ENCODE results near the gene ACP4. TPM values are rescaled to one million over a fixed set of nuclear protein-coding genes. Genes with fewer than 3 reads are reported as not detected.
A peak's percentile ranks its signal among the peaks of the same experiment; 100 is the strongest.

ACP4 gene
- total RNA-seq, 1 experiment from 2014 or later, result not detected

GRCh38 chr19:50794876-50795663 lies 4.9 kb downstream of the ACP4 start:
- Mint-ChIP-seq H3K36me3 (ENCODE audit: insufficient read depth, unreplicated experiment) (peaks cover 51% of the 10 kb centered on the region), H3K27me3 (ENCODE audit: insufficient read depth, unreplicated experiment) (no peaks in the 10 kb centered on the region), H3K4me3 (ENCODE audit: unreplicated experiment) (no peak overlapping the region), H3K4me1 (ENCODE audit: insufficient read depth, unreplicated experiment) (peaks cover 2% of the 10 kb centered on the region), H3K9me3 (ENCODE audit: unreplicated experiment) (no peaks in the 10 kb centered on the region), H3K27ac (ENCODE audit: low read depth, unreplicated experiment) (no peak overlapping the region)
- no TSS peak for BruUV-seq (replicated peaks)
- peak; percentile 7 for TF ChIP-seq CTCF (IDR thresholded peaks at IDR 0.05; ENCODE audit: unreplicated experiment)
- ChIA-PET POLR2A (interaction anchor here (0.8 to 5.1 kb wide), 3 partner anchors 9 to 419 kb away, joined by 3 to 33 read pairs (median 4); partner anchors contain the start of gene NR1H2), CTCF (interaction anchor here (1.3 to 2.4 kb wide), 3 partner anchors 12 to 183 kb away, joined by 4 to 14 read pairs (median 5); no protein-coding TSS in a partner anchor)
- peak; percentile 39 for DNase-seq (ENCODE audit: unreplicated experiment)
- intact Hi-C loops (cut with micrococcal nuclease), result loop anchor here (1.0 kb wide), 1 partner anchor 127 kb away; no protein-coding TSS in a partner anchor

DNA sequence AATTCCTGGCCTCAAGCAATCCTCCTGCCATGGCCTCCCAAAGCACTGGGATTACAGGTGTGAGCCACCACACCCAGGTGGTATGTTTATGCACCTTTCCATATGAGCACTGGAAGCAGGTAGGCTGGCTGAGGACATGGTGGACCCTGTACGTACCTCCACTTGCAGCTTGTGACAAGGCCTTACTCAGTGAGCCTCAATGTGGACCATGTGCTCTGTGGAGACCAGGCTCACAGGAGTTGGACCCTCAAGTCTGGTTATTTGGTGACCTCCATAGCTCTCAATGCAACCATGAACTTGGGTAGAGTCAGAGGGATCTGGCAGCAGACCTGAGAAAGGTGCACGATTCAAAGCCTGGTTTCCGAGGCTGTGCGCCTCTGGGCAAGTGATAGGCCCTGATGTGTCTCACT lies 5.5 kb downstream of the ACP4 start:
- no peak for TF ChIP-seq CTCF (IDR thresholded peaks at IDR 0.05; ENCODE audit: unreplicated experiment)

DNA sequence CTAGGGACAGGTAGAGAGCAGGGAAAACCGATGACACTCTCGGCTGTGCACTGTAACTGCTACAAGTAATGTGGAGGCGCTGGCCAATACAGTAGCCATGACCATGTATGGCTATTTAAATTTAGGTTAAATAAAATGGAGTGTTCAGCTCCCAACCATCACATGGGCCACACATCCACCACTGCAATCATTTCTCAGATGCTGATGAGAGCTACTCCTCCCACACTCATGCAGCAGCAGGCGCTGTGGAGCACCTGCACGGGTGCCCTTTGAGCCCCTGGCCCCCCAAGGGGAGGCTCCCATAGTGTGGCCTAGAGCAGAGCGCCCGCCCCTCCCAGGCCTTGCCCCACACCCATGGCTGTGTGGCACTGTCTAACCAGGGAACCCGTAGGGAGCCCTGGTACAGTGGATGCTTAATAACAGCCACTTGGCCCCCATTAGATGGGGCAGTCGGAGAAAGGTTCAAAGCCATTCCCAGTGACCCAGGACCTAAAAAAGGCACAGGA lies 6.0 kb downstream of the ACP4 start:
- POLR2A ChIA-PET, result interaction anchor here (0.6 to 5.1 kb wide), 2 partner anchors 7 to 136 kb away, joined by 3 to 33 read pairs; no protein-coding TSS in a partner anchor
- no peak for DNase-seq (ENCODE audit: unreplicated experiment)
- Mint-ChIP-seq H3K4me1 (ENCODE audit: insufficient read depth, unreplicated experiment) (peaks cover 5% of the 10 kb centered on the region), H3K36me3 (ENCODE audit: insufficient read depth, unreplicated experiment) (peaks cover 62% of the 10 kb centered on the region), H3K27ac (ENCODE audit: low read depth, unreplicated experiment) (no peak overlapping the region), H3K9me3 (ENCODE audit: unreplicated experiment) (no peaks in the 10 kb centered on the region), H3K27me3 (ENCODE audit: insufficient read depth, unreplicated experiment) (no peaks in the 10 kb centered on the region), H3K4me3 (ENCODE audit: unreplicated experiment) (no peak overlapping the region)
- no TSS peak for BruUV-seq (replicated peaks)
- intact Hi-C loops (cut with micrococcal nuclease), result no loop called here
- CTCF ChIA-PET, result interaction anchor here (0.7 to 2.4 kb wide), 2 partner anchors 126 to 558 kb away, joined by 3 to 14 read pairs; no protein-coding TSS in a partner anchor
- no peak for TF ChIP-seq CTCF (IDR thresholded peaks at IDR 0.05; ENCODE audit: unreplicated experiment)

More for the DNA sequence above, 5.5 kb downstream of the ACP4 start:
- no TSS peak for BruUV-seq (replicated peaks)
- Mint-ChIP-seq H3K9me3 (ENCODE audit: unreplicated experiment) (no peaks in the 10 kb centered on the region), H3K4me1 (ENCODE audit: insufficient read depth, unreplicated experiment) (peaks cover 5% of the 10 kb centered on the region), H3K27ac (ENCODE audit: low read depth, unreplicated experiment) (no peak overlapping the region), H3K27me3 (ENCODE audit: insufficient read depth, unreplicated experiment) (no peaks in the 10 kb centered on the region), H3K4me3 (ENCODE audit: unreplicated experiment) (no peak overlapping the region), H3K36me3 (ENCODE audit: insufficient read depth, unreplicated experiment) (peaks cover 57% of the 10 kb centered on the region)
- no peak for DNase-seq (ENCODE audit: unreplicated experiment)
- CTCF ChIA-PET, result interaction anchor here (1.9 to 2.4 kb wide), 2 partner anchors 12 to 127 kb away, joined by 4 to 14 read pairs; no protein-coding TSS in a partner anchor
- POLR2A ChIA-PET, result interaction anchor here (0.6 to 5.1 kb wide), 2 partner anchors 8 to 137 kb away, joined by 3 to 33 read pairs; no protein-coding TSS in a partner anchor
- intact Hi-C loops (cut with micrococcal nuclease), result no loop called here

Data from MCF 10A (cell line).